GM12878 (cell line): Measurements from ENCODE around the gene USP15. TPM values are rescaled to one million over a fixed set of nuclear protein-coding genes. Genes with fewer than 3 reads are reported as not detected.

Experiments used
- ATAC-seq: fragments of 200-7000 bp; cut with Tn5 transposase; 3 replicates; pipeline ENCODE4 v1.9.1; 2020; ENCODE audit warnings: mild to moderate bottlenecking, moderate library complexity
- BruUV-seq: library from RNA; stranded (reverse); fragments of 400-500 nt; replicated peaks from 2 replicates; lab custom pipeline; 2021; lab: Mats Ljungman, UMichigan
- CTCF ChIA-PET: fragments of 300-600 bp; sonication (Branson Sonifier 250); formaldehyde crosslinking; extraction: SDS; loops from one replicate; lab custom pipeline; 2021; ENCODE audit warnings: inconsistent platforms; lab: Yijun Ruan, JAX
- POLR2A ChIA-PET: fragments of 350-600 bp; formaldehyde crosslinking; extraction: SDS; loops from one replicate; lab custom pipeline; 2021; ENCODE audit warnings: inconsistent platforms; lab: Charles Lee
- RAD21 ChIA-PET: fragments of 300-600 bp; sonication (Branson Sonifier 250); formaldehyde crosslinking; loops from one replicate; lab custom pipeline; 2023; ENCODE audit warnings: antibody characterized with exemption; ENCODE audit not compliant: unreplicated experiment; lab: Charles Lee
- SMC1A ChIA-PET: fragments of 300-600 bp; sonication (Branson Sonifier 250); formaldehyde crosslinking; loops from one replicate; lab custom pipeline; 2023; ENCODE audit not compliant: unreplicated experiment, uncharacterized antibody; lab: Charles Lee
- DNase-seq: peaks from one replicate; pipeline ENCODE4 v3.0.0-alpha.2; 2011; ENCODE audit warnings: low read depth, low spot score
- FAIRE-seq: peaks from 3 replicates; lab custom pipeline; 2011; peaks lifted over from hg19 to GRCh38; lab: Jason Lieb, UNC
- H2AFZ ChIP-seq: 2 replicates; pipeline ENCODE4 v1.6.0; 2011; ENCODE audit warnings: low read depth, low read length, control low read depth; ENCODE audit not compliant: control insufficient read depth
- H3K27ac ChIP-seq: 2 replicates; pipeline ENCODE4 v1.5.1; 2011; ENCODE audit warnings: control low read depth; ENCODE audit not compliant: control insufficient read depth, insufficient read depth
- H3K27me3 ChIP-seq, 2 experiments: replicated peaks in 1 of 2; 2 replicates each; pipeline versions ENCODE4 v1.6.0 to v1.6.1; 2011; ENCODE audit warnings: low read length in 1 of 2; ENCODE audit not compliant: control insufficient read depth in 2 of 2, insufficient read depth in 2 of 2
- H3K36me3 ChIP-seq, 2 experiments: 2 replicates each; pipeline ENCODE4 v1.5.1; 2011; ENCODE audit warnings: low read length in 1 of 2; ENCODE audit not compliant: control insufficient read depth in 2 of 2, insufficient read depth in 2 of 2
- H3K4me1 ChIP-seq: 2 replicates; pipeline ENCODE4 v1.6.1; 2011; ENCODE audit warnings: mild to moderate bottlenecking, low read length, moderate library complexity, mixed read lengths; ENCODE audit not compliant: control insufficient read depth, insufficient read depth
- H3K4me2 ChIP-seq: 2 replicates; pipeline ENCODE4 v1.6.0; 2011; ENCODE audit warnings: control low read depth; ENCODE audit not compliant: control insufficient read depth, insufficient read depth
- H3K4me3 ChIP-seq: fragments of 200-600 bp; sonication (generic); 2 replicates; pipeline ENCODE4 v1.5.1; 2016
- H3K79me2 ChIP-seq: 2 replicates; pipeline ENCODE4 v1.6.0; 2011; ENCODE audit warnings: low read length; ENCODE audit not compliant: control insufficient read depth, insufficient read depth
- H3K9ac ChIP-seq: 2 replicates; pipeline ENCODE4 v1.8.0; 2011; ENCODE audit warnings: low read length, control low read depth, mixed read lengths; ENCODE audit not compliant: control insufficient read depth, insufficient read depth
- H3K9me3 ChIP-seq: replicated peaks from 3 replicates; pipeline ENCODE4 v1.5.1; 2011; ENCODE audit warnings: mild to moderate bottlenecking, low read length; ENCODE audit not compliant: control insufficient read depth, insufficient read depth
- H4K20me1 ChIP-seq: 2 replicates; pipeline ENCODE4 v1.6.0; 2011; ENCODE audit not compliant: control insufficient read depth, insufficient read depth
- BHLHE40 ChIP-seq, 2 experiments: fragments of 450-650 bp in 1 of 2; IDR thresholded peaks; 2 replicates each; pipeline ENCODE4 v1.6.1; 2011 to 2017; ENCODE audit warnings: low read depth in 2 of 2, borderline replicate concordance in 1 of 2, improper control_type of control experiment in 1 of 2, low read length in 1 of 2, mild to moderate bottlenecking in 1 of 2
- ETV6 ChIP-seq, 2 experiments: fragments of 450-650 bp in 1 of 2; IDR thresholded peaks in 1 of 2; conservative IDR thresholded peaks in 1 of 2; 2 replicates each; pipeline ENCODE4 v1.6.1; 2014; ENCODE audit warnings: antibody characterized with exemption in 1 of 2, borderline replicate concordance in 1 of 2, low read depth in 1 of 2, mild to moderate bottlenecking in 1 of 2, moderate library complexity in 1 of 2
- FOXM1 ChIP-seq: IDR thresholded peaks from 2 replicates; pipeline ENCODE4 v1.6.1; 2012; ENCODE audit warnings: low read depth, mild to moderate bottlenecking, inconsistent platforms, low read length, moderate library complexity
- IRF4 ChIP-seq: IDR thresholded peaks from 2 replicates; pipeline ENCODE4 v1.6.1; 2011; ENCODE audit warnings: low read depth, low read length
- JUNB ChIP-seq: IDR thresholded peaks from 2 replicates; pipeline ENCODE4 v1.6.1; 2016; ENCODE audit warnings: antibody characterized with exemption, mild to moderate bottlenecking
- SKIL ChIP-seq: fragments of 450-650 bp; IDR thresholded peaks from 2 replicates; pipeline ENCODE4 v1.6.1; 2017; ENCODE audit warnings: mild to moderate bottlenecking, low read depth, inconsistent platforms; ENCODE audit not compliant: poor library complexity, severe bottlenecking
- TARDBP ChIP-seq: IDR thresholded peaks from 2 replicates; pipeline ENCODE4 v1.6.1; 2016; ENCODE audit warnings: borderline replicate concordance
- YY1 ChIP-seq: IDR thresholded peaks from 2 replicates; pipeline ENCODE4 v1.6.1; 2011; ENCODE audit warnings: low read depth, mild to moderate bottlenecking, low read length
- ZBED1 ChIP-seq: IDR thresholded peaks from 2 replicates; pipeline ENCODE4 v1.6.1; 2016; ENCODE audit warnings: borderline replicate concordance
- ZBTB40 ChIP-seq: fragments of 450-650 bp; IDR thresholded peaks from 2 replicates; pipeline ENCODE4 v1.6.1; 2016; ENCODE audit warnings: mild to moderate bottlenecking, moderate library complexity, borderline replicate concordance
- ZNF687 ChIP-seq: fragments of 450-650 bp; IDR thresholded peaks from 2 replicates; pipeline ENCODE4 v1.6.1; 2017; ENCODE audit warnings: mild to moderate bottlenecking, moderate library complexity
- WGBS: methylation state at CpG from one replicate; pipeline ENCODE4 v1.1.6; 2016; ENCODE audit warnings: low lambda C conversion rate; ENCODE audit not compliant: insufficient replicate concordance, insufficient coverage; ENCODE audit errors: missing lambda C conversion rate; 5-methylcytosine and 5-hydroxymethylcytosine counted together
- in situ Hi-C: fragments of 300-500 bp; cut with MboI; formaldehyde crosslinking; loops from 9 replicates; pipeline ENCODE4 v1.14.3; 2018; ENCODE audit warnings: mixed read lengths
- intact Hi-C: fragments of 100-400 bp; cut with micrococcal nuclease; formaldehyde crosslinking; loops from one replicate; pipeline ENCODE4 v1.14.2; 2022; ENCODE audit not compliant: unreplicated experiment
- polyA plus RNA-seq, 11 experiments: library from polyadenylated mRNA; depleted of rRNA in 4 of 11; unstranded in 6 of 11; stranded (reverse) in 5 of 11; fragments of >200 nt; fragmentation: Nextera tagmentation in 4 of 11; fragmentation: Illumina TruSeq in 1 of 11; extraction: Ambion mirVana in 4 of 11; extraction: Trizol in 1 of 11; gene quantifications; 1 replicate in 1 of 11; 2 replicates in 10 of 11; pipeline versions ENCODE4 v1.2.1 to v1.2.3, GENCODE V29; 2011 to 2016; ENCODE audit warnings: inconsistent platforms in 2 of 11, missing spikeins in 2 of 11, low read depth in 1 of 11
- total RNA-seq, 4 experiments: library from RNA; depleted of rRNA in 3 of 4; stranded (reverse); fragments of >200 nt in 3 of 4; fragmentation: Illumina TruSeq in 1 of 4; extraction: Trizol in 1 of 4; gene quantifications; 2 replicates each; pipeline versions ENCODE4 v1.2.1 to v1.2.3, GENCODE V29; 2013 to 2021

Gene USP15
- total and polyA plus RNA-seq, 10 of the 15 experiments (the other 5 are each of a cell fraction or from before 2014, with no cell fraction given) = 57.6 to 101 (median 90.2) TPM

- Histone ChIP-seq H3K27me3 (no peaks in the 10 kb centered on the region), H3K9ac (no peak overlapping the region), H3K36me3 (no peaks in the 10 kb centered on the region), H3K4me1 (no peaks in the 10 kb centered on the region), H3K4me3 (no peak overlapping the region), H3K4me2 (no peak overlapping the region), H3K27ac (no peak overlapping the region), H3K9me3 (no peaks in the 10 kb centered on the region), H2AFZ (no peak overlapping the region), H3K79me2 (no peaks in the 10 kb centered on the region), H4K20me1 (no peaks in the 10 kb centered on the region)
- BruUV-seq = no TSS peak
- FAIRE-seq = no peak
- intact Hi-C loops = no loop called here
- SMC1A ChIA-PET = no interaction called here
- RAD21 ChIA-PET = no interaction called here
- POLR2A ChIA-PET = no interaction called here
- no peak for DNase-seq
- in situ Hi-C loops = no loop called here
- 11% methylated on average over 3 of the region's 3 CpGs for WGBS
- no peak for ATAC-seq
- CTCF ChIA-PET = no interaction called here
- TF ChIP-seq JUNB = no peak
- TF ChIP-seq YY1 = no peak
- TF ChIP-seq BHLHE40 (IDR thresholded peaks at IDR 0.05; ENCODE audit: borderline replicate concordance in 1 of 2, low read depth in 2 of 2, low read length in 1 of 2) = no peak
- TF ChIP-seq SKIL = no peak
- no peak for TF ChIP-seq ETV6 (conservative IDR thresholded peaks at IDR 0.05 in 1 of 2, IDR thresholded peaks at IDR 0.05 in 1 of 2; ENCODE audit: borderline replicate concordance in 1 of 2, low read depth in 1 of 2)
- no peak for TF ChIP-seq IRF4
- no peak for TF ChIP-seq ZBTB40
- TF ChIP-seq ZBED1 = no peak
- TF ChIP-seq TARDBP = no peak
- TF ChIP-seq FOXM1 = no peak
- no peak for TF ChIP-seq ZNF687
Measured at GRCh38 chr12:62232143-62232729, 28.0 kb upstream of the USP15 start.
